Measurements from ENCODE around the gene WASF3. TPM values are rescaled to one million over a fixed set of nuclear protein-coding genes. Genes with fewer than 3 reads are reported as not detected.

Gene WASF3
- total and polyA plus RNA-seq, 2 experiments from 2014 or later, result 9.9 to 20.7 TPM

DNA sequence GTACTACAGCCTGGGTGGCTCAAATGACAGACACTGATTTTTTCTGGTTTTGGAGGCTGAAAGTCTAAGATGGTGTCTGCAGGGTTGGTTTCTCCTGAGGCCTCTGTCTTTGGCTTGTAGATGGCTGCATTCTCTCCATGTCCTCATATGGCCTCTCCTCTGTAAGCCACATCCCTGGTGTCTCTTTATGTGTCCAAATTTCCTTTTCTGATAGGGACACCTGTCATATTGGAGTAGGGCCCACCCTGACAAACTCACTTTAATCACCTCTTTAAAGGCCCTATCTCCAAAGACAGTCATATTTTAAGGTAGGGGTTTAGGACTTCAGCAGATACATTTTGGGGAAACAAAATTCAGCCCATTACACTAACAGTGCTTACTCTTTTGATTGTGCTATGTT is 32.0 kb upstream of the WASF3 start:
- Histone ChIP-seq H3K9me2 (ENCODE audit: insufficient read depth) (no peaks in the 10 kb centered on the region), H3K27ac (ENCODE audit: low read depth) (no peak overlapping the region), H3F3A (replicated peaks; ENCODE audit: low read depth) (no peaks in the 10 kb centered on the region), H3K4me1 (ENCODE audit: insufficient read depth) (peaks cover 16% of the 10 kb centered on the region), H3K79me2 (replicated peaks; ENCODE audit: insufficient read depth) (no peaks in the 10 kb centered on the region), H4K20me1 (replicated peaks; ENCODE audit: insufficient read depth) (no peaks in the 10 kb centered on the region), H3K27me3 (ENCODE audit: insufficient read depth) (no peaks in the 10 kb centered on the region), H3K4me2 (no peak overlapping the region), H2AFZ (no peak overlapping the region), H3K36me3 (ENCODE audit: insufficient read depth) (no peaks in the 10 kb centered on the region), H3K4me3 (no peak overlapping the region)
- Mint-ChIP-seq H3K27me3 (ENCODE audit: insufficient read depth, low read depth, poor library complexity) (peaks cover 2% of the 10 kb centered on the region), H3K4me3 (no peak overlapping the region), H3K27ac (no peak overlapping the region), H3K36me3 (ENCODE audit: low read depth) (no peaks in the 10 kb centered on the region), H3K9me3 (no peaks in the 10 kb centered on the region), H3K4me1 (peaks cover 35% of the 10 kb centered on the region)
- ATAC-seq (no peak), DNase-seq (ENCODE audit: low spot score) (no peak)
- TF ChIP-seq, protein P1, sequence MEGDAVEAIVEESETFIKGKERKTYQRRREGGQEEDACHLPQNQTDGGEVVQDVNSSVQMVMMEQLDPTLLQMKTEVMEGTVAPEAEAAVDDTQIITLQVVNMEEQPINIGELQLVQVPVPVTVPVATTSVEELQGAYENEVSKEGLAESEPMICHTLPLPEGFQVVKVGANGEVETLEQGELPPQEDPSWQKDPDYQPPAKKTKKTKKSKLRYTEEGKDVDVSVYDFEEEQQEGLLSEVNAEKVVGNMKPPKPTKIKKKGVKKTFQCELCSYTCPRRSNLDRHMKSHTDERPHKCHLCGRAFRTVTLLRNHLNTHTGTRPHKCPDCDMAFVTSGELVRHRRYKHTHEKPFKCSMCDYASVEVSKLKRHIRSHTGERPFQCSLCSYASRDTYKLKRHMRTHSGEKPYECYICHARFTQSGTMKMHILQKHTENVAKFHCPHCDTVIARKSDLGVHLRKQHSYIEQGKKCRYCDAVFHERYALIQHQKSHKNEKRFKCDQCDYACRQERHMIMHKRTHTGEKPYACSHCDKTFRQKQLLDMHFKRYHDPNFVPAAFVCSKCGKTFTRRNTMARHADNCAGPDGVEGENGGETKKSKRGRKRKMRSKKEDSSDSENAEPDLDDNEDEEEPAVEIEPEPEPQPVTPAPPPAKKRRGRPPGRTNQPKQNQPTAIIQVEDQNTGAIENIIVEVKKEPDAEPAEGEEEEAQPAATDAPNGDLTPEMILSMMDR (conservative IDR thresholded peaks at IDR 0.05; ENCODE audit: low read depth in 2 of 2), result no peak
- no peak for TF ChIP-seq CREB1 (CRISPR knock-in tag; IDR thresholded peaks at IDR 0.05; ENCODE audit: low read depth)
- TF ChIP-seq NANOG (IDR thresholded peaks at IDR 0.05; ENCODE audit: borderline replicate concordance), result no peak
- TF ChIP-seq ZNF331 (CRISPR knock-in tag; IDR thresholded peaks at IDR 0.05; ENCODE audit: low read depth), result no peak
- TF ChIP-seq, protein P2, sequence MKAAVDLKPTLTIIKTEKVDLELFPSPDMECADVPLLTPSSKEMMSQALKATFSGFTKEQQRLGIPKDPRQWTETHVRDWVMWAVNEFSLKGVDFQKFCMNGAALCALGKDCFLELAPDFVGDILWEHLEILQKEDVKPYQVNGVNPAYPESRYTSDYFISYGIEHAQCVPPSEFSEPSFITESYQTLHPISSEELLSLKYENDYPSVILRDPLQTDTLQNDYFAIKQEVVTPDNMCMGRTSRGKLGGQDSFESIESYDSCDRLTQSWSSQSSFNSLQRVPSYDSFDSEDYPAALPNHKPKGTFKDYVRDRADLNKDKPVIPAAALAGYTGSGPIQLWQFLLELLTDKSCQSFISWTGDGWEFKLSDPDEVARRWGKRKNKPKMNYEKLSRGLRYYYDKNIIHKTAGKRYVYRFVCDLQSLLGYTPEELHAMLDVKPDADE (IDR thresholded peaks at IDR 0.05), result no peak
- TF ChIP-seq ZNF114 (CRISPR knock-in tag; IDR thresholded peaks at IDR 0.05), result no peak
- TF ChIP-seq JUNB (IDR thresholded peaks at IDR 0.05; ENCODE audit: unreplicated experiment), result no peak
- no peak for TF ChIP-seq STAT1 (IDR thresholded peaks at IDR 0.05; ENCODE audit: unreplicated experiment)
- TF ChIP-seq, protein P3, sequence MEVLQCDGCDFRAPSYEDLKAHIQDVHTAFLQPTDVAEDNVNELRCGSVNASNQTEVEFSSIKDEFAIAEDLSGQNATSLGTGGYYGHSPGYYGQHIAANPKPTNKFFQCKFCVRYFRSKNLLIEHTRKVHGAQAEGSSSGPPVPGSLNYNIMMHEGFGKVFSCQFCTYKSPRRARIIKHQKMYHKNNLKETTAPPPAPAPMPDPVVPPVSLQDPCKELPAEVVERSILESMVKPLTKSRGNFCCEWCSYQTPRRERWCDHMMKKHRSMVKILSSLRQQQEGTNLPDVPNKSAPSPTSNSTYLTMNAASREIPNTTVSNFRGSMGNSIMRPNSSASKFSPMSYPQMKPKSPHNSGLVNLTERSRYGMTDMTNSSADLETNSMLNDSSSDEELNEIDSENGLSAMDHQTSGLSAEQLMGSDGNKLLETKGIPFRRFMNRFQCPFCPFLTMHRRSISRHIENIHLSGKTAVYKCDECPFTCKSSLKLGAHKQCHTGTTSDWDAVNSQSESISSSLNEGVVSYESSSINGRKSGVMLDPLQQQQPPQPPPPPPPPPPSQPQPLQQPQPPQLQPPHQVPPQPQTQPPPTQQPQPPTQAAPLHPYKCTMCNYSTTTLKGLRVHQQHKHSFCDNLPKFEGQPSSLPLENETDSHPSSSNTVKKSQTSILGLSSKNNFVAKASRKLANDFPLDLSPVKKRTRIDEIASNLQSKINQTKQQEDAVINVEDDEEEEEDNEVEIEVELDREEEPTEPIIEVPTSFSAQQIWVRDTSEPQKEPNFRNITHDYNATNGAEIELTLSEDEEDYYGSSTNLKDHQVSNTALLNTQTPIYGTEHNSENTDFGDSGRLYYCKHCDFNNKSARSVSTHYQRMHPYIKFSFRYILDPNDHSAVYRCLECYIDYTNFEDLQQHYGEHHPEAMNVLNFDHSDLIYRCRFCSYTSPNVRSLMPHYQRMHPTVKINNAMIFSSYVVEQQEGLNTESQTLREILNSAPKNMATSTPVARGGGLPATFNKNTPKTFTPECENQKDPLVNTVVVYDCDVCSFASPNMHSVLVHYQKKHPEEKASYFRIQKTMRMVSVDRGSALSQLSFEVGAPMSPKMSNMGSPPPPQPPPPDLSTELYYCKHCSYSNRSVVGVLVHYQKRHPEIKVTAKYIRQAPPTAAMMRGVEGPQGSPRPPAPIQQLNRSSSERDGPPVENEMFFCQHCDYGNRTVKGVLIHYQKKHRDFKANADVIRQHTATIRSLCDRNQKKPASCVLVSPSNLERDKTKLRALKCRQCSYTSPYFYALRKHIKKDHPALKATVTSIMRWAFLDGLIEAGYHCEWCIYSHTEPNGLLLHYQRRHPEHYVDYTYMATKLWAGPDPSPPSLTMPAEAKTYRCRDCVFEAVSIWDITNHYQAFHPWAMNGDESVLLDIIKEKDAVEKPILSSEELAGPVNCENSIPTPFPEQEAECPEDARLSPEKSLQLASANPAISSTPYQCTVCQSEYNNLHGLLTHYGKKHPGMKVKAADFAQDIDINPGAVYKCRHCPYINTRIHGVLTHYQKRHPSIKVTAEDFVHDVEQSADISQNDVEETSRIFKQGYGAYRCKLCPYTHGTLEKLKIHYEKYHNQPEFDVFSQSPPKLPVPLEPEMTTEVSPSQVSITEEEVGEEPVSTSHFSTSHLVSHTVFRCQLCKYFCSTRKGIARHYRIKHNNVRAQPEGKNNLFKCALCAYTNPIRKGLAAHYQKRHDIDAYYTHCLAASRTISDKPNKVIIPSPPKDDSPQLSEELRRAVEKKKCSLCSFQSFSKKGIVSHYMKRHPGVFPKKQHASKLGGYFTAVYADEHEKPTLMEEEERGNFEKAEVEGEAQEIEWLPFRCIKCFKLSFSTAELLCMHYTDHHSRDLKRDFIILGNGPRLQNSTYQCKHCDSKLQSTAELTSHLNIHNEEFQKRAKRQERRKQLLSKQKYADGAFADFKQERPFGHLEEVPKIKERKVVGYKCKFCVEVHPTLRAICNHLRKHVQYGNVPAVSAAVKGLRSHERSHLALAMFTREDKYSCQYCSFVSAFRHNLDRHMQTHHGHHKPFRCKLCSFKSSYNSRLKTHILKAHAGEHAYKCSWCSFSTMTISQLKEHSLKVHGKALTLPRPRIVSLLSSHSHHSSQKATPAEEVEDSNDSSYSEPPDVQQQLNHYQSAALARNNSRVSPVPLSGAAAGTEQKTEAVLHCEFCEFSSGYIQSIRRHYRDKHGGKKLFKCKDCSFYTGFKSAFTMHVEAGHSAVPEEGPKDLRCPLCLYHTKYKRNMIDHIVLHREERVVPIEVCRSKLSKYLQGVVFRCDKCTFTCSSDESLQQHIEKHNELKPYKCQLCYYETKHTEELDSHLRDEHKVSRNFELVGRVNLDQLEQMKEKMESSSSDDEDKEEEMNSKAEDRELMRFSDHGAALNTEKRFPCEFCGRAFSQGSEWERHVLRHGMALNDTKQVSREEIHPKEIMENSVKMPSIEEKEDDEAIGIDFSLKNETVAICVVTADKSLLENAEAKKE (CRISPR knock-in tag; IDR thresholded peaks at IDR 0.05), result no peak
- no peak for TF ChIP-seq EZH2 (IDR thresholded peaks at IDR 0.05; ENCODE audit: low read depth, unreplicated experiment)
- no peak for TF ChIP-seq POLR2AphosphoS5 (IDR thresholded peaks at IDR 0.05; ENCODE audit: low read depth)
- no peak for TF ChIP-seq EZH2phosphoT487 (IDR thresholded peaks at IDR 0.05; ENCODE audit: unreplicated experiment)

Measured in GM23338 (cell line).